ENCODE data around the gene FMNL2. TPM values are rescaled to one million over a fixed set of nuclear protein-coding genes. Genes with fewer than 3 reads are reported as not detected.

FMNL2 gene
- total and polyA plus RNA-seq, 2 of the 4 experiments (the other 2 are of a cell fraction) = 10.9 to 11.4 TPM

DNA sequence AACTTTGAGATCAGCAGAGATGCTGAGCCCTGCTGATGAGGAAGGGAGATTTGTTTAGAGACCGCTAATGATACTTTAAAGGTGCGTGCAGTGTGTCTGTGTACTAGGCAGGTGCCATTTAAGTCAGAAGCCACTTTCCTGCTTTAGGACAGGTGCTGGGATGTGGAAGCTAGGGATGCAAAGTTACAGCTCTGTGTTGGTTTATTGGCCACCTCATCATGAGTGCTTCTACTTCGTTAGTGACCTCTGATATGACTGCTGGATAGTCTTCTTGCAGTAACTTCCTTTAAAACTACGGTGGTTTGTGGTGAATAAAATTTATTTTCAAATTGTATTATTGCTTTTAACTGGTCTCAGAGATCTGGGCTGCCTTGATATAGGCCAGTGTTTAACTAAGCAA, 44.1 kb downstream of the FMNL2 start:
- Histone ChIP-seq H2AK9ac (replicated peaks; ENCODE audit: low read depth, low read length, poor library complexity) (no peak overlapping the region), H2BK5ac (ENCODE audit: low read depth, low read length, poor library complexity, severe bottlenecking) (no peak overlapping the region), H2AFZ (replicated peaks; ENCODE audit: low read length, poor library complexity) (no peak overlapping the region), H3K56ac (ENCODE audit: extremely low read depth, insufficient read depth, low read length) (no peak overlapping the region), H3K23ac (ENCODE audit: low read depth, low read length) (no peak overlapping the region), H3K4me1 (ENCODE audit: control insufficient read depth, insufficient read depth, low read length) (peaks cover 2% of the 10 kb centered on the region; the same call in 1 of the 2 replicates), H4K5ac (ENCODE audit: low read depth, low read length) (no peak overlapping the region), H2BK120ac (ENCODE audit: low read depth, low read length) (no peak overlapping the region), H3K36me3 (ENCODE audit: control insufficient read depth, insufficient read depth, low read length) (no peaks in the 10 kb centered on the region), H3K4me3 (ENCODE audit: insufficient read depth, low read depth, low read length) (no peak overlapping the region), H2BK15ac (ENCODE audit: low read depth, low read length) (no peak overlapping the region), H3K18ac (ENCODE audit: low read depth, low read length) (no peak overlapping the region), H4K20me1 (ENCODE audit: insufficient read depth, low read length) (no peaks in the 10 kb centered on the region), H3K4me2 (ENCODE audit: low read depth, low read length) (no peak overlapping the region), H3K4ac (ENCODE audit: low read depth, low read length) (no peak overlapping the region), H3K14ac (replicated peaks; ENCODE audit: low read depth, low read length) (no peak overlapping the region), H2BK20ac (ENCODE audit: low read depth, low read length) (no peak overlapping the region), H2AK5ac (ENCODE audit: low read depth, low read length) (no peak overlapping the region), H3K27ac (ENCODE audit: insufficient read depth, low read length) (no peak overlapping the region), H3K79me1 (ENCODE audit: low read depth in 1 of 2, low read length in 2 of 2) (peaks cover 19 to 25% of the 10 kb centered on the region in 2 experiments), H3K27me3 (ENCODE audit: control insufficient read depth, insufficient read depth, low read length) (no peaks in the 10 kb centered on the region), H3K9ac (ENCODE audit: low read depth, low read length) (no peak overlapping the region), H4K8ac (ENCODE audit: low read depth in 2 of 2, low read length in 2 of 2) (no peak overlapping the region), H4K91ac (ENCODE audit: insufficient read depth, low read depth, low read length) (no peak overlapping the region), H3K9me1 (ENCODE audit: insufficient read depth, low read length) (no peaks in the 10 kb centered on the region), H3K9me3 (ENCODE audit: control insufficient read depth, insufficient read depth, low read length) (no peaks in the 10 kb centered on the region)
- no TSS peak for BruUV-seq (replicated peaks)
- ChIA-PET CTCF (no interaction called here), POLR2A (ENCODE audit: unreplicated experiment) (no interaction called here)
- TF ChIP-seq BHLHE40 (IDR thresholded peaks at IDR 0.05; ENCODE audit: low read depth, low read length) (no peak), NFE2L2 (IDR thresholded peaks at IDR 0.05; ENCODE audit: low read depth, low read length) (no peak), RCOR1 (IDR thresholded peaks at IDR 0.05; ENCODE audit: insufficient replicate concordance, low read length) (no peak), MAFK (IDR thresholded peaks at IDR 0.05; ENCODE audit: low read depth, low read length) (no peak), POLR2A (IDR thresholded peaks at IDR 0.05; ENCODE audit: low read depth, low read length) (no peak), CEBPB (IDR thresholded peaks at IDR 0.05; ENCODE audit: low read depth, low read length) (no peak)
- WGBS, 2 experiments (ENCODE audit: extremely low coverage in 2 of 2, insufficient read length in 1 of 2) = no CpG with 5 or more reads among the region's 4 CpGs
- intact Hi-C loops (cut with micrococcal nuclease) (no loop called here), in situ Hi-C loops (cut with MboI; ENCODE audit: low sequenced_read_pairs) (no loop called here), dilution Hi-C loops (cut with HindIII; ENCODE audit: low sequenced_read_pairs, unreplicated experiment) (no loop called here)
- no peak for ATAC-seq (ENCODE audit: low read depth)
- DNase-seq = no peak

All from IMR-90 (cell line).